SK-N-SH (cell line): ENCODE measurements around the gene GLRA3. TPM values are rescaled to one million over a fixed set of nuclear protein-coding genes. Genes with fewer than 3 reads are reported as not detected.

Source experiments
- CTCF ChIA-PET: fragments of 300-600, 350-600 bp; formaldehyde crosslinking; extraction: SDS; loops from one replicate; lab custom pipeline; 2021; lab: Yijun Ruan, JAX
- POLR2A ChIA-PET: fragments of 350-600 bp; sonication (Branson Sonifier 250); formaldehyde crosslinking; extraction: SDS; loops from one replicate; lab custom pipeline; 2020; ENCODE audit warnings: antibody characterized with exemption, inconsistent platforms; lab: Yijun Ruan, JAX
- DNase-seq: peaks from one replicate; pipeline ENCODE4 v3.0.0; 2012
- H2AFZ ChIP-seq: fragments of 200-600 bp; sonication (generic); 2 replicates; pipeline ENCODE4 v1.8.1; 2016; ENCODE audit warnings: antibody characterized with exemption, mild to moderate bottlenecking, low read depth
- H3F3A ChIP-seq: fragments of 200-600 bp; sonication (generic); replicated peaks from 2 replicates; pipeline ENCODE3; 2016; ENCODE audit warnings: antibody characterized with exemption, mild to moderate bottlenecking; ENCODE audit not compliant: insufficient read depth
- H3K27ac ChIP-seq, 2 experiments: fragments of 200-500 bp in 1 of 2; fragments of 200-600 bp in 1 of 2; sonication (Bioruptor generic) in 1 of 2; sonication (generic), shearing (Covaris generic) in 1 of 2; 2 replicates each; pipeline versions ENCODE4 v1.5.1 to v1.6.1; 2014 to 2016; ENCODE audit warnings: low read depth in 2 of 2, inconsistent platforms in 1 of 2, low read length in 1 of 2, mild to moderate bottlenecking in 1 of 2, mixed read lengths in 1 of 2
- H3K27me3 ChIP-seq: fragments of 200-600 bp; sonication (generic), shearing (Covaris generic); 2 replicates; pipeline ENCODE4 v1.6.1; 2016; ENCODE audit warnings: mixed run types; ENCODE audit not compliant: insufficient read depth
- H3K36me3 ChIP-seq, 2 experiments: fragments of 200-500 bp in 1 of 2; fragments of 200-600 bp in 1 of 2; sonication (Bioruptor generic) in 1 of 2; sonication (generic) in 1 of 2; replicated peaks in 1 of 2; 2 replicates each; pipeline versions ENCODE3 to v1.5.1; 2014 to 2016; ENCODE audit warnings: low read length in 1 of 2, mild to moderate bottlenecking in 1 of 2; ENCODE audit not compliant: insufficient read depth in 2 of 2, control insufficient read depth in 1 of 2
- H3K4me1 ChIP-seq, 2 experiments: fragments of 200-500 bp in 1 of 2; fragments of 200-600 bp in 1 of 2; sonication (Bioruptor generic) in 1 of 2; sonication (generic), shearing (Covaris generic) in 1 of 2; 2 replicates each; pipeline versions ENCODE4 v1.5.1 to v1.6.1; 2014 to 2016; ENCODE audit warnings: low read depth in 1 of 2, low read length in 1 of 2, mixed run types in 1 of 2; ENCODE audit not compliant: insufficient read depth in 2 of 2, control insufficient read depth in 1 of 2
- H3K4me2 ChIP-seq: fragments of 200-600 bp; sonication (generic), shearing (Covaris generic); 2 replicates; pipeline ENCODE4 v1.6.1; 2017; ENCODE audit warnings: mixed run types
- H3K4me3 ChIP-seq, 2 experiments: fragments of 200-500 bp in 1 of 2; fragments of 200-600 bp in 1 of 2; sonication (Bioruptor generic) in 1 of 2; sonication (generic), shearing (Covaris generic) in 1 of 2; 2 replicates each; pipeline versions ENCODE4 v1.5.1 to v1.8.1; 2014 to 2016; ENCODE audit warnings: low read depth in 2 of 2, inconsistent platforms in 1 of 2, low read length in 1 of 2, mild to moderate bottlenecking in 1 of 2, mixed read lengths in 1 of 2, moderate library complexity in 1 of 2
- H3K79me2 ChIP-seq: fragments of 200-600 bp; sonication (generic); 2 replicates; pipeline ENCODE4 v1.8.1; 2017; ENCODE audit warnings: mild to moderate bottlenecking; ENCODE audit not compliant: insufficient read depth
- H3K9ac ChIP-seq: fragments of 200-600 bp; sonication (generic); 2 replicates; pipeline ENCODE4 v1.6.1; 2017; ENCODE audit warnings: mixed run types
- H3K9me2 ChIP-seq: fragments of 200-600 bp; sonication (generic); 2 replicates; pipeline ENCODE4 v1.6.1; 2017; ENCODE audit warnings: mixed run types
- H3K9me3 ChIP-seq: fragments of 200-600 bp; sonication (generic); 2 replicates; pipeline ENCODE4 v1.6.1; 2017; ENCODE audit warnings: mixed run types, mild to moderate bottlenecking, moderate library complexity
- H4K20me1 ChIP-seq: fragments of 200-600 bp; sonication (generic); 2 replicates; pipeline ENCODE4 v1.6.1; 2017; ENCODE audit warnings: mild to moderate bottlenecking, mixed run types; ENCODE audit not compliant: insufficient read depth
- EP300 ChIP-seq, 2 experiments: IDR thresholded peaks; 2 replicates each; pipeline versions ENCODE4 v1.4.0 to v1.6.1; 2012; ENCODE audit warnings: borderline replicate concordance in 1 of 2, low read depth in 1 of 2, low read length in 1 of 2
- EZH2phosphoT487 ChIP-seq: fragments of 200-600 bp; sonication (generic); IDR thresholded peaks from 2 replicates; pipeline ENCODE4 v1.6.1; 2017; ENCODE audit warnings: low read depth, mixed run types, mild to moderate bottlenecking, antibody characterized with exemption, moderate library complexity, borderline replicate concordance
- FOXM1 ChIP-seq: IDR thresholded peaks from 2 replicates; pipeline ENCODE4 v1.4.0; 2012; ENCODE audit warnings: low read depth, mild to moderate bottlenecking
- RCOR1 ChIP-seq: fragments of 150-350 bp; IDR thresholded peaks from 2 replicates; pipeline ENCODE4 v1.6.1; 2017; ENCODE audit warnings: antibody characterized with exemption, low read length
- RXRA ChIP-seq: IDR thresholded peaks from 2 replicates; pipeline ENCODE4 v1.4.0; 2012; ENCODE audit warnings: low read depth, mild to moderate bottlenecking, borderline replicate concordance
- SMC3 ChIP-seq: IDR thresholded peaks from 2 replicates; pipeline ENCODE4 v1.6.1; 2012; ENCODE audit warnings: low read depth, low read length, improper control_type of control experiment
- TEAD4 ChIP-seq: IDR thresholded peaks from 2 replicates; pipeline ENCODE4 v1.4.0; 2012; ENCODE audit warnings: mild to moderate bottlenecking, borderline replicate concordance; ENCODE audit not compliant: insufficient read depth
- WGBS: methylation state at CpG from one replicate; pipeline ENCODE4 v1.1.6; 2017; ENCODE audit warnings: low lambda C conversion rate; 5-methylcytosine and 5-hydroxymethylcytosine counted together
- polyA plus RNA-seq, 3 experiments: library from polyadenylated mRNA; depleted of rRNA; stranded (reverse); fragments of >200 nt; gene quantifications; 2 replicates each; pipeline ENCODE4 v1.2.3, GENCODE V29; 2012
- TF ChIP-seq, protein P1 (sequence below): IDR thresholded peaks from 2 replicates; pipeline ENCODE4 v1.4.0; 2012; ENCODE audit warnings: low read depth, borderline replicate concordance
- TF ChIP-seq, protein P2 (sequence below): fragments of 200-600 bp; sonication (generic); IDR thresholded peaks from 2 replicates; pipeline ENCODE4 v1.6.1; 2017; ENCODE audit warnings: antibody characterized with exemption, mild to moderate bottlenecking, moderate library complexity

The GLRA3 gene
- polyA plus RNA-seq, 1 of the 3 experiments (the other 2 are of a cell fraction): not detected

DNA sequence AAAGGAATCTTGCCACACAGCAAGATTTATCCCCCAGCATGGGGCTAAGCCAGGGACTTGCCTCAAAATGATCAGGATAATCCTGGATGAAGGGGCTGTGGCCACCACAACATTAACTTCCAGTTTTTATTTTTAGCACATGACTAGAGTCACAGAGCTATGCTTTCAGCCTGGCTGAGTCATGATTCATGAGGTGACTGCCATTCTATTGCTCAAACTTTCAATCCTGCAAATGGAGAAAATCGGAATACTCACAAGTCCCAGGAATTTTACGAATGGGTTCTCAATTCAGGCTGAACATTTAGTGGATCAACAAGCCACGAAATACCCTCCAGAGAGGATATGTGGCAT is 236.1 kb downstream of the GLRA3 start:
- ChIA-PET CTCF (no interaction called here), POLR2A (no interaction called here)
- Histone ChIP-seq H3K4me3 (no peak overlapping the region), H3K27ac (no peak overlapping the region), H3K79me2 (no peaks in the 10 kb centered on the region), H3K27me3 (no peaks in the 10 kb centered on the region), H3K9me2 (no peaks in the 10 kb centered on the region; the same call in 1 of the 2 replicates), H3K9ac (no peak overlapping the region), H3K4me1 (no peaks in the 10 kb centered on the region), H3K9me3 (no peaks in the 10 kb centered on the region), H3K36me3 (no peaks in the 10 kb centered on the region), H4K20me1 (no peaks in the 10 kb centered on the region), H3F3A (no peaks in the 10 kb centered on the region), H2AFZ (peak overlapping the region; percentile 17; the same call in 1 of the 2 replicates), H3K4me2 (no peak overlapping the region)
- no peak for DNase-seq
- WGBS: 25% methylated on average over 3 of the region's 3 CpGs
- TF ChIP-seq, protein P1, sequence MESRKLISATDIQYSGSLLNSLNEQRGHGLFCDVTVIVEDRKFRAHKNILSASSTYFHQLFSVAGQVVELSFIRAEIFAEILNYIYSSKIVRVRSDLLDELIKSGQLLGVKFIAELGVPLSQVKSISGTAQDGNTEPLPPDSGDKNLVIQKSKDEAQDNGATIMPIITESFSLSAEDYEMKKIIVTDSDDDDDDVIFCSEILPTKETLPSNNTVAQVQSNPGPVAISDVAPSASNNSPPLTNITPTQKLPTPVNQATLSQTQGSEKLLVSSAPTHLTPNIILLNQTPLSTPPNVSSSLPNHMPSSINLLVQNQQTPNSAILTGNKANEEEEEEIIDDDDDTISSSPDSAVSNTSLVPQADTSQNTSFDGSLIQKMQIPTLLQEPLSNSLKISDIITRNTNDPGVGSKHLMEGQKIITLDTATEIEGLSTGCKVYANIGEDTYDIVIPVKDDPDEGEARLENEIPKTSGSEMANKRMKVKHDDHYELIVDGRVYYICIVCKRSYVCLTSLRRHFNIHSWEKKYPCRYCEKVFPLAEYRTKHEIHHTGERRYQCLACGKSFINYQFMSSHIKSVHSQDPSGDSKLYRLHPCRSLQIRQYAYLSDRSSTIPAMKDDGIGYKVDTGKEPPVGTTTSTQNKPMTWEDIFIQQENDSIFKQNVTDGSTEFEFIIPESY: no peak

DNA sequence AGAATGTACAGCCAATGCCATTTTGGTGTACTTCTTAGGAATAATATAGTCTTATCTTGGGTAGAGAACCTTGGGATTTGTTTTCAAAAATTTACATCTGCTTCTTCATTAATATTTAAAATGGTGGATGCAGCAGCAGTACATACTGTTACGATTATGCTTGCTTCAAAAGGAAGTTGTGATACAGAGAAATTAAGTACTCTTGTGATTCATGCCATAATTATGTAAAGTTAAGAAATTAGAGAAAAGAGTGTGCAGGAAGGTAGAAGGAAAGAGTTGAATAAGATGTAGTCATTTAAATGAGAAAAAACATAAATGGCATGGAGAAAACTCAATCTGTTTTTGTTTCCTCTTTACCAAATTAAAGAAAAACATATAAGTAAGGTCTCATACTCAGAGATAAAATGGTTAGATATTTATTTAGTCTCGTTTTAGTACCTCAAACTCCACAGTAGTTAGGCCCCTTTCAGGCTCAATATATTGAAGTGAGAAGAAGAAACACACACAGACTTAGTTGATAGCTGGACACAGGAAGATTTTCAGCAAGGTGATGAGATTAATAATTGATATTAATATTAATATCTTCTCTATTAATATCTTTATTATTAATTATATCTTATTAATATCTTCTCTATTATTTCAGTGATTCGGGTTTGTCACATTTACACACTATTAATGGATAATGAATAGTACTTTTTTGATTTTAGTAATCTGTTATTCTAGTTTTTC is 236.6 kb downstream of the GLRA3 start:
- H3K27ac ChIP-seq: no peak overlapping the region
- no peaks in the 10 kb centered on the region for H3K79me2 ChIP-seq
- no peaks in the 10 kb centered on the region for H3F3A ChIP-seq
- 0 out of 2 replicates have a peak overlapping the region, but pooled peaks have one; percentile 51 for H2AFZ ChIP-seq
- H3K4me2 ChIP-seq: no peak overlapping the region
- H3K36me3 ChIP-seq: no peaks in the 10 kb centered on the region
- DNase-seq: no peak
- no peaks in the 10 kb centered on the region for H3K4me1 ChIP-seq
- WGBS: 28% methylated on average over 3 of the region's 3 CpGs
- ChIA-PET CTCF (no interaction called here), POLR2A (no interaction called here)
- no peak overlapping the region for H3K9ac ChIP-seq
- no peaks in the 10 kb centered on the region for H4K20me1 ChIP-seq
- no peaks in the 10 kb centered on the region for H3K27me3 ChIP-seq
- no peaks in the 10 kb centered on the region for H3K9me3 ChIP-seq
- H3K9me2 ChIP-seq: no peaks in the 10 kb centered on the region; the same call in 1 of the 2 replicates
- H3K4me3 ChIP-seq: no peak overlapping the region
- TF ChIP-seq EP300 (IDR thresholded peaks at IDR 0.05; ENCODE audit: borderline replicate concordance in 1 of 2, low read depth in 1 of 2, low read length in 1 of 2) (no peak), RXRA (no peak), FOXM1 (no peak), RCOR1 (no peak), SMC3 (no peak), TEAD4 (no peak), EZH2phosphoT487 (no peak)
- TF ChIP-seq, protein P2, sequence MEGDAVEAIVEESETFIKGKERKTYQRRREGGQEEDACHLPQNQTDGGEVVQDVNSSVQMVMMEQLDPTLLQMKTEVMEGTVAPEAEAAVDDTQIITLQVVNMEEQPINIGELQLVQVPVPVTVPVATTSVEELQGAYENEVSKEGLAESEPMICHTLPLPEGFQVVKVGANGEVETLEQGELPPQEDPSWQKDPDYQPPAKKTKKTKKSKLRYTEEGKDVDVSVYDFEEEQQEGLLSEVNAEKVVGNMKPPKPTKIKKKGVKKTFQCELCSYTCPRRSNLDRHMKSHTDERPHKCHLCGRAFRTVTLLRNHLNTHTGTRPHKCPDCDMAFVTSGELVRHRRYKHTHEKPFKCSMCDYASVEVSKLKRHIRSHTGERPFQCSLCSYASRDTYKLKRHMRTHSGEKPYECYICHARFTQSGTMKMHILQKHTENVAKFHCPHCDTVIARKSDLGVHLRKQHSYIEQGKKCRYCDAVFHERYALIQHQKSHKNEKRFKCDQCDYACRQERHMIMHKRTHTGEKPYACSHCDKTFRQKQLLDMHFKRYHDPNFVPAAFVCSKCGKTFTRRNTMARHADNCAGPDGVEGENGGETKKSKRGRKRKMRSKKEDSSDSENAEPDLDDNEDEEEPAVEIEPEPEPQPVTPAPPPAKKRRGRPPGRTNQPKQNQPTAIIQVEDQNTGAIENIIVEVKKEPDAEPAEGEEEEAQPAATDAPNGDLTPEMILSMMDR: no peak
- TF ChIP-seq, protein P1: no peak
